Vagina (tissue), 2 donors: ENCODE measurements around the gene LRCH1.

ENCODE experiments used
- CTCF ChIP-seq, 3 experiments: fragments of 450-650 bp in 2 of 3; fragments of 200-600 bp in 1 of 3; sonication (generic) in 1 of 3; IDR thresholded peaks; one replicate each; pipeline ENCODE4 v1.5.1; 2017 to 2019; ENCODE audit warnings: antibody characterized with exemption in 3 of 3, mild to moderate bottlenecking in 2 of 3, moderate library complexity in 2 of 3
- POLR2A ChIP-seq, 2 donors: fragments of 450-650 bp; IDR thresholded peaks; one replicate each; pipeline ENCODE4 v1.6.1; 2017; ENCODE audit warnings: antibody characterized with exemption in 2 of 2, mild to moderate bottlenecking in 2 of 2, moderate library complexity in 2 of 2

GRCh38 chr13:46577696-46578589 lies 25.0 kb downstream of the LRCH1 start:
- TF ChIP-seq CTCF (IDR thresholded peaks at IDR 0.05) (no peak), POLR2A (IDR thresholded peaks at IDR 0.05) (no peak)
